ENCODE data around the gene BTD. TPM values are rescaled to one million over a fixed set of nuclear protein-coding genes. Genes with fewer than 3 reads are reported as not detected.
A peak's percentile ranks its signal among the peaks of the same experiment; 100 is the strongest.

BTD gene
- total RNA-seq, 1 experiment from 2014 or later: 7.7 TPM

- intact Hi-C loops (cut with micrococcal nuclease; ENCODE audit: unreplicated experiment): no loop called here
- no peaks in the 10 kb centered on the region for H3K9me3 Mint-ChIP-seq (ENCODE audit: low read depth, unreplicated experiment)
- CTCF ChIA-PET: no interaction called here
- no peaks in the 10 kb centered on the region for H3K4me1 Mint-ChIP-seq (ENCODE audit: low read depth, unreplicated experiment)
- H3K4me3 Mint-ChIP-seq (ENCODE audit: low read depth, unreplicated experiment): no peak overlapping the region
- TF ChIP-seq, protein P1, sequence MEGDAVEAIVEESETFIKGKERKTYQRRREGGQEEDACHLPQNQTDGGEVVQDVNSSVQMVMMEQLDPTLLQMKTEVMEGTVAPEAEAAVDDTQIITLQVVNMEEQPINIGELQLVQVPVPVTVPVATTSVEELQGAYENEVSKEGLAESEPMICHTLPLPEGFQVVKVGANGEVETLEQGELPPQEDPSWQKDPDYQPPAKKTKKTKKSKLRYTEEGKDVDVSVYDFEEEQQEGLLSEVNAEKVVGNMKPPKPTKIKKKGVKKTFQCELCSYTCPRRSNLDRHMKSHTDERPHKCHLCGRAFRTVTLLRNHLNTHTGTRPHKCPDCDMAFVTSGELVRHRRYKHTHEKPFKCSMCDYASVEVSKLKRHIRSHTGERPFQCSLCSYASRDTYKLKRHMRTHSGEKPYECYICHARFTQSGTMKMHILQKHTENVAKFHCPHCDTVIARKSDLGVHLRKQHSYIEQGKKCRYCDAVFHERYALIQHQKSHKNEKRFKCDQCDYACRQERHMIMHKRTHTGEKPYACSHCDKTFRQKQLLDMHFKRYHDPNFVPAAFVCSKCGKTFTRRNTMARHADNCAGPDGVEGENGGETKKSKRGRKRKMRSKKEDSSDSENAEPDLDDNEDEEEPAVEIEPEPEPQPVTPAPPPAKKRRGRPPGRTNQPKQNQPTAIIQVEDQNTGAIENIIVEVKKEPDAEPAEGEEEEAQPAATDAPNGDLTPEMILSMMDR (IDR thresholded peaks at IDR 0.05; ENCODE audit: unreplicated experiment): no peak
- BruUV-seq (replicated peaks): no TSS peak
- H3K27me3 Mint-ChIP-seq (ENCODE audit: unreplicated experiment): no peaks in the 10 kb centered on the region
- H3K36me3 Mint-ChIP-seq (ENCODE audit: insufficient read depth, unreplicated experiment): no peaks in the 10 kb centered on the region
- no peak overlapping the region for H3K27ac Mint-ChIP-seq (ENCODE audit: unreplicated experiment)
- DNase-seq: no peak
These were observed 22.2 kb downstream of the BTD start for GRCh38 chr3:15623535-15624440.

DNA sequence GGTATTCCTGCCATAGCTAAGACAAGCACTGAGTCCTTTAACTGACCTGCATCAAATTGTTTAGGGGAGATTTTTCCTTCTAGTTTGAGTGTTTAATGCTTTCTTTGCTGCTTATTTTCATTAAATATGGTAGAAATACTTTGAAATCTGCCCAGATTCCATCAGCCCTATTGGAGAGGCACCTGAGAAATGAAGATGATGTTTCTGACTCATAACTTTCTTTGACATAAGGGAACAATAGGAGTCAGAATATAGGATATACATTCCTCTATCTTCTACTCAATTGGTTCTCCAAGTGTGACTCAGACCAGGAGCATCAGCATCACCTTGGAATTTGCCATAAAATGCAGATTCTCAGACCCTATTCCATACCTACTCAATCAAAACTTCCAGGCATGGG, 27.4 kb downstream of the BTD start:
- BruUV-seq (replicated peaks): no TSS peak
- H3K27ac Mint-ChIP-seq (ENCODE audit: unreplicated experiment): no peak overlapping the region
- H3K4me3 Mint-ChIP-seq (ENCODE audit: low read depth, unreplicated experiment): no peak overlapping the region
- DNase-seq: no peak
- intact Hi-C loops (cut with micrococcal nuclease; ENCODE audit: unreplicated experiment): no loop called here
- CTCF ChIA-PET: no interaction called here
- no peaks in the 10 kb centered on the region for H3K36me3 Mint-ChIP-seq (ENCODE audit: insufficient read depth, unreplicated experiment)
- H3K4me1 Mint-ChIP-seq (ENCODE audit: low read depth, unreplicated experiment): peaks cover 9% of the 10 kb centered on the region
- H3K9me3 Mint-ChIP-seq (ENCODE audit: low read depth, unreplicated experiment): no peaks in the 10 kb centered on the region
- H3K27me3 Mint-ChIP-seq (ENCODE audit: unreplicated experiment): no peaks in the 10 kb centered on the region
- TF ChIP-seq, protein P1 (IDR thresholded peaks at IDR 0.05; ENCODE audit: unreplicated experiment): no peak

DNA sequence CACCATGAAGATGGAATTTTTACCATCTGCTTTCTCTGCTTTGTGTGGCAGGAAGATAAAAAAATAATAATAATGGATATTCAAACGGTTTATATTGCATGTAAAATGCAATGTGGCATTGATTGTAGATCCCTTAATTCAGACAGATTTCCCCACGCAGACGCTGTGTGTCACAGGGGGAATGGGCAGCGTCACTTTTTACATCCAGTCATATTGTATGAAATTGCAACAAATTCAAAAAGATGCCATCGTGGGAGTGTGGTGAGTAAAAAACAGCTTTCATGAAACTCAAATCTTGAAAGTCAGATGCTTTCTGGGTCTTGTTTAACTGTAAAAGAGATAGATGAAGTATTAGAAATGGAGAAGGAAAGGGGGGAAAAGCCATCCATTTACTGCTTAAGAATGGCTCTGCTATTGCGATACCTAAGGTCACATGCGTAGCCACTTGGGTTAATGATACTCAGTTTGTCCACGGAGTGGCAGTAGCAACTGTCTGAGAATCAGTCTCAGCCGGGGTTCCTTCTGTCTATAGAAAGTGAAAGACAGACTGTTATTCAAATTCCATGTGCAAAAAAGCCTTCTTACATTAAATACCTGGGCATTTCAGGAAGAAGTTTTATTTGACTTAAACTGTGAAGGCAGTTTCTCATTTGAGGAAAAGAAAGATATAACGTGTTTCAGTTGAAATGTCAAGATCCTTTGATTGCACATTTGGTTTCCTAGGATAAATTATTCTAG, 28.5 kb downstream of the BTD start:
- Mint-ChIP-seq H3K4me1 (ENCODE audit: low read depth, unreplicated experiment) (peaks cover 9% of the 10 kb centered on the region), H3K27ac (ENCODE audit: unreplicated experiment) (peak overlapping the region; percentile 34), H3K36me3 (ENCODE audit: insufficient read depth, unreplicated experiment) (no peaks in the 10 kb centered on the region), H3K4me3 (ENCODE audit: low read depth, unreplicated experiment) (no peak overlapping the region), H3K27me3 (ENCODE audit: unreplicated experiment) (no peaks in the 10 kb centered on the region), H3K9me3 (ENCODE audit: low read depth, unreplicated experiment) (no peaks in the 10 kb centered on the region)
- intact Hi-C loops (cut with micrococcal nuclease; ENCODE audit: unreplicated experiment): loop anchor here (1.0 to 5.0 kb wide), 4 partner anchors 173 to 617 kb away; no protein-coding TSS in a partner anchor
- CTCF ChIA-PET: interaction anchor here (1.0 kb wide), 1 partner anchor 167 kb away, joined by 5 read pairs; no protein-coding TSS in a partner anchor
- TF ChIP-seq, protein P1 (IDR thresholded peaks at IDR 0.05; ENCODE audit: unreplicated experiment): no peak
- peak; percentile 58 for DNase-seq
- BruUV-seq (replicated peaks): no TSS peak

DNA sequence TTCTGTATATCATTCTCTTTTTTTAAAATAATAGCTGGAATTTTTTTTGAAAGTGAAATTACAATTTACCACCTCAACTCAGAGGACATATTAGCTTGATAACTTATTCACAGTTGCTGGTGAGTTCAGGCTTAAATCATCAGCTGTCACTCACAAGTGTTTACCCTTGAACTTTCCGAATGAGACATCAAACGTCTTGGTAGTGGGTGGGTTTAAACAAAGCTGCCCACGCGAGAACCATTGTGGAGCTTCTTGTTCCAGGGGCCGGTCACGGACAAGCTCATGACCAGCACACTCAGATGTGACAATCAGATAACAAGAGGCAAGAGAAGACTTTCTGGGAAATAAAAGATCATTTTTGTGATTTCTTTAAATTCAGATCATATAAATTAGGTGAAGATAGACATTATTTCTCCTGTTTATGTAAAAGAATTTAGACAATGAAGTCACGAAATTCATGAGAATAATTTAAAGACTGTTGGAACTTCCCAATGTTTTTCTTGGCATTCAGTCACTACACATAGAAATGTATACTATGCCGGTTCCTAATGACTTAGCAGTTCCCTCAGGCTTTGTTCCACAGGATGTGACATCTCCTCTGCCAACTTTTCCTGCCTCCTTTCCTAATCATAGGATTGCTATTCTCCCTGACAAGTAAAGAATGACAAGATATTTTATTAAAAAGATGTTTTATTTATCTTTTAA, 29.3 kb downstream of the BTD start:
- no peak overlapping the region for H3K27ac Mint-ChIP-seq (ENCODE audit: unreplicated experiment)
- no peaks in the 10 kb centered on the region for H3K9me3 Mint-ChIP-seq (ENCODE audit: low read depth, unreplicated experiment)
- intact Hi-C loops (cut with micrococcal nuclease; ENCODE audit: unreplicated experiment): loop anchor here (1.0 to 5.0 kb wide), 4 partner anchors 172 to 617 kb away; no protein-coding TSS in a partner anchor
- no peaks in the 10 kb centered on the region for H3K27me3 Mint-ChIP-seq (ENCODE audit: unreplicated experiment)
- no TSS peak for BruUV-seq (replicated peaks)
- H3K36me3 Mint-ChIP-seq (ENCODE audit: insufficient read depth, unreplicated experiment): no peaks in the 10 kb centered on the region
- CTCF ChIA-PET: interaction anchor here (1.0 kb wide), 1 partner anchor 166 kb away, joined by 5 read pairs; no protein-coding TSS in a partner anchor
- no peak for DNase-seq
- TF ChIP-seq, protein P1 (IDR thresholded peaks at IDR 0.05; ENCODE audit: unreplicated experiment): no peak
- no peak overlapping the region for H3K4me3 Mint-ChIP-seq (ENCODE audit: low read depth, unreplicated experiment)
- H3K4me1 Mint-ChIP-seq (ENCODE audit: low read depth, unreplicated experiment): peaks cover 9% of the 10 kb centered on the region
